LNCaP clone FGC (cell line): ENCODE data around the gene AP1G1.
"Not testable (repeated sequence)": the region's sequence is repeated elsewhere in the genome, so short reads cannot be mapped to it uniquely, and the experiment has no call there.

Experiments used
- DNase-seq: peaks from one replicate; pipeline ENCODE4 v3.0.0-alpha.2; 2011; ENCODE audit warnings: low read depth
- H3K4me3 ChIP-seq: 2 replicates; pipeline ENCODE4 v1.5.1; 2011; ENCODE audit warnings: mild to moderate bottlenecking, low read depth, low read length, control low read depth
- TF ChIP-seq, protein P1 (sequence below): IDR thresholded peaks from 2 replicates; pipeline ENCODE4 v1.5.1; 2012; ENCODE audit warnings: mild to moderate bottlenecking; ENCODE audit not compliant: control insufficient read depth, insufficient read depth; ENCODE audit errors: extremely low read depth

Gene AP1G1

DNA sequence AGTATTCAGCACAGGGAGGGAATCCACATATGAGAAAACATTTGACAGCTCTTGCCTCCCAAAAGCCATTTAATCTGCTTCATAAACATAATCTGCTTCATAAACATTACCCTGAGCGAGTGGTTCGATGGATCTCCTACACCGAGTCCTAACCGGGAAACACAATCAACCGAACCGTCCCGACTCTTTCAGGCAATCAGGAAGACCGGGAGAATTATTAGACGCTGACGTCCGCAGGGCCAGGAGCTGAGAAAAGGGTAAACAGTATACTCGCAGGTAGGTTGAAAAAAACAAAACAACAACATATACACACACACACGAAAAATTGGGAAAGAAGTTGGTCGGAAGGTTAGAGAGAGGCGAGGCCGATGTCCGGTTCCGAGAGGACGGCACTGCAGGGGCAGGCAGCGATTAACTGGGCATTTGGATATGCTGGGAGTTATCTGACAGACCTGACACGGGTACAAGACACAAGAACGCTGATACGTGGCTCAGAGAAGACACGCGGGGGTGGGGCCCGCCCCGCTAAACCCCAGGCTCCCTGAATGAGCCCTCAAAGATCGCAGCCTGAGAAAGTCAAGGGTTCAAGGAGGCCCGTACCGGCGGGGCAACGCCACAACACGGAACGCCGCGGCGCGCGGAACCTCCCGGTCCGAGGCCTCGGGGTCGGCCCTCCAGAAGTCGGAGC is 585 bp downstream of the AP1G1 start:
- no peak for DNase-seq

DNA sequence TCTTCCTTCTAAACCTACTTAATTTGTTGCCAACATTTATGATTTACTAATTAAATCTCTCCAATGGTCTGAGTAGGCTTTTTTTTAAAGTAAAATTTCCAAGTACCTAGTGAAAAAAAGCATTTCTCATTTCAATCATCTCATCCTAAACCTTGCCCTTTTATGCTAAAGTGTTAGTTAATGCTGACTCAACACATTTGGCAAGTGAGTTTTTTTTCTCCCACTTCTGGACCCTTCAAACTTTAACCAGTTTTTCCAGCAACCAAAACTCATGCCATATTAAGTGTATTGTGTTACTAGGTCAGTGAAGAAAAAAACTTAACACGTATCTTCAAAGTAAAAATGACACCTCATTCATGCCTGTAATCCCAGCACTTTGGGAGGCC is 5.3 kb downstream of the AP1G1 start:
- H3K4me3 ChIP-seq, result no peak overlapping the region
- no peak for DNase-seq
- TF ChIP-seq, protein P1, sequence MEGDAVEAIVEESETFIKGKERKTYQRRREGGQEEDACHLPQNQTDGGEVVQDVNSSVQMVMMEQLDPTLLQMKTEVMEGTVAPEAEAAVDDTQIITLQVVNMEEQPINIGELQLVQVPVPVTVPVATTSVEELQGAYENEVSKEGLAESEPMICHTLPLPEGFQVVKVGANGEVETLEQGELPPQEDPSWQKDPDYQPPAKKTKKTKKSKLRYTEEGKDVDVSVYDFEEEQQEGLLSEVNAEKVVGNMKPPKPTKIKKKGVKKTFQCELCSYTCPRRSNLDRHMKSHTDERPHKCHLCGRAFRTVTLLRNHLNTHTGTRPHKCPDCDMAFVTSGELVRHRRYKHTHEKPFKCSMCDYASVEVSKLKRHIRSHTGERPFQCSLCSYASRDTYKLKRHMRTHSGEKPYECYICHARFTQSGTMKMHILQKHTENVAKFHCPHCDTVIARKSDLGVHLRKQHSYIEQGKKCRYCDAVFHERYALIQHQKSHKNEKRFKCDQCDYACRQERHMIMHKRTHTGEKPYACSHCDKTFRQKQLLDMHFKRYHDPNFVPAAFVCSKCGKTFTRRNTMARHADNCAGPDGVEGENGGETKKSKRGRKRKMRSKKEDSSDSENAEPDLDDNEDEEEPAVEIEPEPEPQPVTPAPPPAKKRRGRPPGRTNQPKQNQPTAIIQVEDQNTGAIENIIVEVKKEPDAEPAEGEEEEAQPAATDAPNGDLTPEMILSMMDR, result no peak

More for the DNA sequence above, 585 bp downstream of the AP1G1 start:
- peak overlapping the region; percentile 94 for H3K4me3 ChIP-seq
- TF ChIP-seq, protein P1, result no peak

DNA sequence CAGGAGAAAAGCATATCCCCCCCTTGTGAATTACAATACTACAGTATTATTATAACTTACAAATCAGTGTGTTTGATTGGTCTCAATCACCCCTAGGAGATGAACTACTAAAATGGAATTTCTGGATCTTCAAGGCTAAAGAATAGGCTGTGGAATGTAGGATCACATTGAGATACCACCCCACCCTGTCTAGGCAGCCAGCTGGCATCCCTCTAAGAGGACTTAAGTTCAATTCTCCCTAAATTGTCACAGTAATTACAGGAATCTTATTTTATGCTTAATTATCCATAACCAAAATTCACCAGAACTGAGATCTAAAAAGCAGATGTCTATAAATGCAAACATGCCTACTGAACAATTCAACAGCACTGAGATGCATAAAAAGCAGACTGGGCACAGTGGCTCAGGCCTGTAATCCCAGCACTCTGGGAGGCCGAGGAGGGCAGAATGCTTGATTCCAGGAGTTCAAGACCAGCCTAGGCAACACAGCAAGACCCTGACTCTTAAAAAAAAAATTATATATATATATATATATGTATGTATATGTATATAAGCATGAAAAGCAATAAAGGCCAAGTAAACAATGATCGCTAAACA is 12.0 kb downstream of the AP1G1 start:
- no peak overlapping the region for H3K4me3 ChIP-seq
- no peak for DNase-seq
- TF ChIP-seq, protein P1, result no peak

DNA sequence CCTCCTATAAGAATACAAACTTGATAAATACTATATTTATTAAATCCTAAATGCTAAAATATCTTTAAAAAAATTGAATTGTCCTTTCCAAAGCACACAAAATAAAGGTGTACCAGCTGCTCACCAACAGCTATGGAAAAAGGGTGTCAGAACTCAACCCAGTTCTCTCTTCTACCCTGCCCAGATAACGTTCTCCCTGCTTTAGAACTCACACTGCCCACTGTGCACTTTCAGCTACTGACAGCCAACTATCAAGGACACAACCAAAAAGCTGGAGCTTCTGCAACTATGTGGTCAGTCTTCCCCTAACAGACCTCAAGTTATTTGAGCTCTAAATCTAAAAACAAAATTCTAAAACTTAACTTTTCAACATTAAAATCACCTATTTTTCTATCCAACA is 13.7 kb downstream of the AP1G1 start:
- TF ChIP-seq, protein P1, result no peak
- no peak for DNase-seq
- no peak overlapping the region for H3K4me3 ChIP-seq

DNA sequence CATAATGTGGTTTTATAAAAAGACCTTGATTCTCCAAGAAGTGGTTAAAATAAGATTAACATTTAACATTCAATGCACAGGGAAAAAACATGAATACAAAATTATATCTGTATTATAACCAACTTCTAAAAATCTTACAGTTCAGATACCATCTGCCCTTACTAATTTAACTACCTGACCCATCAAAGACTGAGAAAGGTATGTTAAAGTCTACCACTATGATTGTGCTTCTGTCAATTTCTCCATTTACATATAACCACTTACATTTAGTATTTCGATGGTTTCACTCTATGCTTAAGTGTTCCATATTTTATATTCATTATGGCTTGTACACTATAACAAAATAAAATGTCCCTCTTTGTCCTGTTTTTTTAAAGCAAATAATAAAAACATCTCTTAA is 14.6 kb downstream of the AP1G1 start:
- no peak overlapping the region for H3K4me3 ChIP-seq
- no peak for DNase-seq
- TF ChIP-seq, protein P1, result no peak

DNA sequence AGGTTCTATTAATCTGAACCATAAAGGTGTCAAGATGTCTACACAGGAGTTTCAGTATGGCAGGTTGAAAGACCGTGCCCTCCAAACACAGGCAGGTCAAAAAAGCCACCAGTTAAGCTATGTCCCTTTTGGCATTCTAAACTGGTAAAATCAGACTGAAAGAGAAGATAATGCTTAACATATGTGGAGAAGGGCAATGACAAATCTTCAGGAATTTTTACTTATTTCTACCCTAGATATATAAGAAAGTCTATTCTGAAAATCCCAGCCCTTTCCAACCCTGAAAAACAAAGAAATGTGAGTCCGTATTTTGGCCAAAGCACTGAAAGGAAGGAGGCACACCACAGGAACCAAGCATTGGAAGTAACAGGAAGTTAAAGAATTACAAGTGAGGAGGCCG is 16.5 kb downstream of the AP1G1 start:
- TF ChIP-seq, protein P1, result no peak
- no peak for DNase-seq
- H3K4me3 ChIP-seq, result no peak overlapping the region

DNA sequence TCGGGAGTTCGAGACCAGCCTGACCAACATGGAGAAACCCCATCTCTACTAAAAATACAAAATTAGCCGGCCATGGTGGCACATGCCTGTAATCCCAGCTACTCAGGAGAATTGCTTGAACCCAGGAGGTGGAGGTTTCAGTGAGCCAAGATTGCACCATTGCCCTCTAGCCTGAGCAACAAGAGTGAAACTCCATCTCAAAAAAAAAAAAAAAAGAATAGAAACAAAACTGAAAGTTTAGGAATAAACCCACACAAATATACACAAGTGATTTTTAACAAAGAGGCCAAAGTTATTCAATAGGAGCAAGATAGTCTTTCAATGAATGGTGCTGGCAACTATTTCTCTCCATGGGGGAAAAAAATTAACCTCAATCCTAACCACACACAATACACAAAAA is 18.3 kb downstream of the AP1G1 start:
- not testable (repeated sequence) for H3K4me3 ChIP-seq, DNase-seq
